HUES6 (cell line): ENCODE data around the gene SDCCAG8.
A peak's percentile ranks its signal among the peaks of the same experiment; 100 is the strongest.

Source experiments
- H3K27ac ChIP-seq: 2 replicates; pipeline ENCODE4 v1.7.0; 2013; ENCODE audit warnings: low read depth, mild to moderate bottlenecking, low read length, inconsistent platforms
- H3K27me3 ChIP-seq: 2 replicates; pipeline ENCODE4 v1.6.1; 2013; ENCODE audit warnings: low read length; ENCODE audit not compliant: control insufficient read depth, insufficient read depth
- H3K36me3 ChIP-seq: 2 replicates; pipeline ENCODE4 v1.6.1; 2013; ENCODE audit warnings: low read length; ENCODE audit not compliant: control insufficient read depth, insufficient read depth
- H3K4me1 ChIP-seq: 2 replicates; pipeline ENCODE4 v1.6.1; 2013; ENCODE audit warnings: low read length; ENCODE audit not compliant: control insufficient read depth, insufficient read depth
- H3K4me3 ChIP-seq: 2 replicates; pipeline ENCODE4 v1.5.1; 2013; ENCODE audit warnings: low read depth, low read length
- H3K9ac ChIP-seq: one replicate; pipeline ENCODE4 v1.6.1; 2013; ENCODE audit warnings: mild to moderate bottlenecking, low read length
- H3K9me3 ChIP-seq: 2 replicates; pipeline ENCODE4 v1.6.1; 2013; ENCODE audit warnings: low read depth, low read length; ENCODE audit not compliant: control insufficient read depth, insufficient read depth

The SDCCAG8 gene

DNA sequence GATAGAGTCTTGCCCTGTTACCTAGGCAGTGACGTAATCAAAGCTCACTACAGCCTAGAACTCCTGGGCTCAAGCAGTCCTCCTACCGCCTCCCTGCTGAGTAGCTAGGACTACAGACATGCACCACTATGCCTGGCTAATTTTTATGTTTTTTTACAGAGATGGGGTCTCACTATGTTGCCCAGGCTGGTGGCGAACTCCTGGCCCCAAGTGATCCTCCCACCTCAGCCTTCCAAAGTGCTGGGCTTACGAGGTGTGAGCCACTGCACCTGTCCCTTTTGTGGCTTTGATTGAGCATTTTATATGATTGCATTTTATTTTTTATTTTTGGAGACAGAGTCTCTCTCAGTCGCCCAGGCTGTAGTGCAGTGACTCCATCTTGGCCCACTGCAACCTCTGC lies 25.8 kb downstream of the SDCCAG8 start:
- no peak overlapping the region for H3K9ac ChIP-seq
- no peaks in the 10 kb centered on the region for H3K36me3 ChIP-seq
- H3K27ac ChIP-seq = no peak overlapping the region
- no peaks in the 10 kb centered on the region for H3K9me3 ChIP-seq
- H3K27me3 ChIP-seq = no peaks in the 10 kb centered on the region
- peaks cover 6% of the 10 kb centered on the region; the same call in 1 of the 2 replicates for H3K4me1 ChIP-seq
- H3K4me3 ChIP-seq = no peak overlapping the region

DNA sequence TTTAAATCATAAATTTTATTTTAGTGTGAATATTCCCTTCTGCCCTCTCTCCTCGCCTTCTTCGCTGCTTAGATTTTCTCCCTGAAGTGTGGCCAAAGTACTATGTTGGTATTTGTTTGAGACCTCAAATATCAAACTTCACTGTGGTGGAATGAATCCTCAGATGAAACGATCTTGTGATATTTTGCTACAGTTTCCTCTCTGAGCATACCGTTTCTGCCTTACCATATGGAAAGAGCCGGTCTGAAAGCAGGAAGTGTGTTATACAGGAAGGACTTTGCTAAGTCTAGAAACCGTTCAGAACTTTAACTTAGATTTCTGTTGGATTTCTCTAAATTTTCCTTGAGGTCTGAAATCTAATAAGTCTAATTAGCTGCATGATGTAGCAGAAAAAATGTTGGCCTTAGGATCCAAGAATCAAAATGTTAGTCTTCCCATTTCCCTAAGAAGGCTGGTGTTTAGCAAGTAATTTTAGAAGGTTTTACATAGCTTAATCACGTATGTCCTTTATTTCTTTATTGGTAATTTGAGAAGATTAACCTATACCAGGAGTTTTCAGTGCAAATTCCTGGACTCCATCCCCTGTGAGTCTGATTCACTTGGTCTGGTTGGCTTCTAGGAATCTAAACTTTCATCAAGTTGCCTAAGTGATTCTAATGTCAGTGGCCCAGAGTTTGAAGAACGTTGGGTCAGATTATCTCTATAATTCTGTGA lies 30.7 kb downstream of the SDCCAG8 start:
- Histone ChIP-seq H3K27ac (0 out of 2 replicates have a peak overlapping the region, but pooled peaks have one; percentile 18), H3K4me1 (peaks cover 6% of the 10 kb centered on the region; the same call in 1 of the 2 replicates), H3K36me3 (no peaks in the 10 kb centered on the region), H3K4me3 (no peak overlapping the region), H3K9me3 (no peaks in the 10 kb centered on the region), H3K27me3 (no peaks in the 10 kb centered on the region), H3K9ac (no peak overlapping the region)

DNA sequence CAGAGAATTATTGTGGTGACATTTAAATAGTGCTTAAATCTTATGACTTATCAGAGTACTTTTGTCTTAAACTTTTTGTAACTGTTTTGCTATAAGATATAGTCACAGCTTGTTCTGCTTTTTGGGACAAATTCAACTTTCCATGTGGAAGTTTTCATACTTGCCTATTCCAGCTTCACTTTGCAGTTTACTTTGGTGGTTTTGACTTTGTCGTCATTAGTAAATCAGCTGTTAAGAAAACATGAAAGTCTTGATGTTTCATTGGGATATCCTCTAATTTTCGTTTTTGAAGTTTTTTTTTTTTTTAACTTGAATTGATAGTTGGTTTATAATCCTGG lies 31.3 kb downstream of the SDCCAG8 start:
- Histone ChIP-seq H3K4me1 (peaks cover 6% of the 10 kb centered on the region), H3K9me3 (no peaks in the 10 kb centered on the region), H3K9ac (no peak overlapping the region), H3K36me3 (no peaks in the 10 kb centered on the region), H3K27me3 (no peaks in the 10 kb centered on the region), H3K4me3 (no peak overlapping the region), H3K27ac (0 out of 2 replicates have a peak overlapping the region, but pooled peaks have one; percentile 18)

DNA sequence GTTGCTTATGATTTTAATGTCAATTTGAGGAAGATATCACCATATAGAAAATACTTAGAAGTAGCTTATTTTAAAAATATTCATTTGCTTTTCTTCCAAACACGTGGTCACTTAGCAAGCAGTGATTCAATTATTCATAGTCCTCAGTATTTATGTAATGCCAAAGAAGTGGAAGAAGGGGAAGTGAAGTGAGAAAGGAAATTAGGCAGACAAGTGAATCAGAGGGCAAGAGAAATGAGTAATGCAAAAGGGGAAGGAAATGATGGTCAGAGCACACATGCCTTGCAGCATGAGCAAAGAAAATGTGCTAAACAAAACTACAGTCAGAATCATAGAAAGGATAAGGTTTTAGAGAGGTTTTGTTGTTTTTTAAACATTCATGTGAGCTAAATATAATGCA lies 31.8 kb downstream of the SDCCAG8 start:
- H3K27ac ChIP-seq = no peak overlapping the region
- no peaks in the 10 kb centered on the region for H3K27me3 ChIP-seq
- no peaks in the 10 kb centered on the region for H3K36me3 ChIP-seq
- no peaks in the 10 kb centered on the region for H3K9me3 ChIP-seq
- peaks cover 6% of the 10 kb centered on the region for H3K4me1 ChIP-seq
- no peak overlapping the region for H3K9ac ChIP-seq
- no peak overlapping the region for H3K4me3 ChIP-seq

DNA sequence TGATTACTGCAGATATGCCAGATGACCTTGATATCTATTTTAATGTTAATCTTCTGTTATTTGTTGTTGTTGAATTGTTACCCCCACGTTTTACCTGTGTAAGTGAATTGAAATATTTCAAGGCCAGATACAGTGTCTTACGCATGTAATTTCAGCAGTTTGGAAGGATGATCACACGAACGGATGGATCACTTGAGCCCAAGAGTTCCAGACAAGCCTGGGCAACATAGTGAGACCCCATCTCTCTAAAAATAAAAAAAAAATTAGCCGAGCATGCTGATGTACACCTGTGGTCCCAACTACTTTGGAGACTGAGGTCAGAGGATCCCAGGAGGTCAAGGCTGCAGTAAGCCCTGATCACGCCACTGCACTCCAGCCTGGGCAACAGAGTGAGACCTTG lies 32.2 kb downstream of the SDCCAG8 start:
- Histone ChIP-seq H3K27me3 (no peaks in the 10 kb centered on the region), H3K27ac (no peak overlapping the region), H3K36me3 (no peaks in the 10 kb centered on the region), H3K9me3 (no peaks in the 10 kb centered on the region), H3K4me1 (peaks cover 6% of the 10 kb centered on the region), H3K9ac (no peak overlapping the region), H3K4me3 (no peak overlapping the region)

DNA sequence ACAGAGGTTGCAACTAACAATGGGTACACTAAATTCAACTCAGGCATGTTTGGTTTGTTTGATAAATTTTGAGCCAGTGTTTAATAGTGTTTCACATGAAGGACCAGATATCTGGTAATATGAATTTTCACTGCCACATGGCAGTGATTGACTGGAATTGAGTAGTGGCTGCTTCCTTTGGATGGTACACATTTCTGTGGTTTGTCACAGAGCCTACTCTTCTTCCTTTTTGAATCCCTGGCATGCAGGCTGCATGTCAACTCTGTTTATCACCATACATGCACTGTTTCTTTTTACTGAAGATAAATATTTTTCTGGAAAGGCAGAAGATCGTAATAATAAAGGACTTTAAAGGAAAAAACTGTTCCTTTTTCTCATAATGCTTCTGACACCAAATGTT lies 35.5 kb downstream of the SDCCAG8 start:
- Histone ChIP-seq H3K36me3 (no peaks in the 10 kb centered on the region), H3K27ac (no peak overlapping the region), H3K4me3 (no peak overlapping the region)

DNA sequence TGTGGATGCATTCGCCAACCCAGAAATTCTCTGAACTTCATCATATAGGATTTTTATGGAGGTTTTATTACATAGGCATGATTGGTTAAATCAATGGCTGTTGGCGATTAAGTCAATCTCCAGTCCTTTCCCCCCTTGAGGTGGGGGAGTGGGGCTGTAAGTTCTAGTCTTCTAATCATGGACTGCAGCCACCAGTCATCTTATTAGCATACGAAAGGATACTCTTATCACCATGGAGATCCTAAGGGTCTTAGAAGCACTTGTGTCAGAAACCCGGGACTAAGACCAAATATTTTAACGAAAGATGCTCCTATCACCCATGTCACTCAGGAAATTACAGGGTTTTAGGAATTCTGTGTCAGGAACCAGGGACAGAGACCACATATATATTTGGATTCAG lies 36.3 kb downstream of the SDCCAG8 start:
- H3K27ac ChIP-seq = no peak overlapping the region
- no peaks in the 10 kb centered on the region; the same call in 1 of the 2 replicates for H3K4me1 ChIP-seq
- no peaks in the 10 kb centered on the region for H3K27me3 ChIP-seq
- no peak overlapping the region for H3K4me3 ChIP-seq
- H3K36me3 ChIP-seq = no peaks in the 10 kb centered on the region
- no peaks in the 10 kb centered on the region for H3K9me3 ChIP-seq
- no peak overlapping the region for H3K9ac ChIP-seq

More for the DNA sequence above, 35.5 kb downstream of the SDCCAG8 start:
- Histone ChIP-seq H3K27me3 (no peaks in the 10 kb centered on the region), H3K4me1 (no peaks in the 10 kb centered on the region; the same call in 1 of the 2 replicates), H3K9ac (no peak overlapping the region), H3K9me3 (no peaks in the 10 kb centered on the region)

DNA sequence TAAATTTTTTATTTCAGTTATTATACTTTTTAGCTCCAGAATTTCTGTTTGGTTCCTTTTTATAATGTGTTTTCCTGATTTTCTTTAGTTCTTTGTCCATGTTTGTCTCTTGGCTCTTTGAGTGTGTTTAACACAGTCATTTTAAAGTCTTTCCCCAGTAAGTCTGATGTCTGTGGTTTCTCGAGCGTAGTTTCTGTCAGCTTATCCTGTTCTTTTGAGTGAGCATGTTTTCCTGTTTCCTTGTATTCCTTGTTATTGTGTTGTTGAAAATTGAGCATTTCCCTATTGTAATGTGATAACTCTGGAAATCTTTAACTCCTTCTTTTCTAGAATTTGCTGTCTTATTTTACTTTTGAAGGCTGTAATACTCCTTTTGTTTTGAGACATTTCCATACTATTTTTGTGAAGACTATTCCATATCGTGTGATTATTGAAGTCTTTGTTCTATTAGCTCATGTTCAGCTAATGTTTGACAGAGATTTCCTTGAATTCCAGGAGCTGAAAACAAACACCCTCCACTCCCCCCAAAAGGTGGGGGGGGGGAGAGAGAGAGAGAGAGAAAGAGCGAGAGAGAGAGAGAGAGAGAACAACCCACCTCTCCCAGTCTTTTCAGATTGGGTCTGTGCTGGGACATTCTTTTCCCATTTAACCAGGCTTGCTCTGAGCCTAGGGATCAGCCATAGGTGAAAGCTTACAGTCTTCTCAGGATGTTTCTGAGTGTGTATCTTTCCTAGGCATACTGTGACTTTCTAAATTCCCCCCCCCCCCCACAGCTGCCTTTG lies 38.3 kb downstream of the SDCCAG8 start:
- Histone ChIP-seq H3K9ac (no peak overlapping the region), H3K9me3 (no peaks in the 10 kb centered on the region), H3K27ac (no peak overlapping the region), H3K4me1 (no peaks in the 10 kb centered on the region; the same call in 1 of the 2 replicates), H3K36me3 (no peaks in the 10 kb centered on the region), H3K27me3 (no peaks in the 10 kb centered on the region), H3K4me3 (no peak overlapping the region)

DNA sequence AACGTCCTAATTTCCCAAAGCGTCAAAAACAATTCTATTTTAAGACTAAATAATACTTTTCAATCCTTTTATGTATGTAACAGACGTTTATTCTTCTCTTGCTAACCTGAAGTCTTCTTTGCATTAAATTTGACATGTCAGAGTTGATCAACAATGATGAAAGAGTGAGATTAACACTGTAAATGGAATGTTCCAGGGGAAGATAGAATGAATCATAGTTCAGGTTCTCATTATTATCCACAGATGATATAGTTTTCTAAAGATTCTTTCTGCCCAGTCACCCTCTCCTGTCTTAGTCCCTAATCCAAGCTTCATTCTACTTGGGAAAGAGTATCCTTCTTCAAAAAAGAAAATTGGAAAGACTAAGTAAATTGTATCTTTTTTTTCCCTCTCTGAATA lies 38.9 kb downstream of the SDCCAG8 start:
- Histone ChIP-seq H3K9me3 (no peaks in the 10 kb centered on the region), H3K27ac (no peak overlapping the region), H3K9ac (no peak overlapping the region), H3K4me1 (no peaks in the 10 kb centered on the region; the same call in 1 of the 2 replicates), H3K4me3 (no peak overlapping the region), H3K36me3 (no peaks in the 10 kb centered on the region), H3K27me3 (no peaks in the 10 kb centered on the region)

DNA sequence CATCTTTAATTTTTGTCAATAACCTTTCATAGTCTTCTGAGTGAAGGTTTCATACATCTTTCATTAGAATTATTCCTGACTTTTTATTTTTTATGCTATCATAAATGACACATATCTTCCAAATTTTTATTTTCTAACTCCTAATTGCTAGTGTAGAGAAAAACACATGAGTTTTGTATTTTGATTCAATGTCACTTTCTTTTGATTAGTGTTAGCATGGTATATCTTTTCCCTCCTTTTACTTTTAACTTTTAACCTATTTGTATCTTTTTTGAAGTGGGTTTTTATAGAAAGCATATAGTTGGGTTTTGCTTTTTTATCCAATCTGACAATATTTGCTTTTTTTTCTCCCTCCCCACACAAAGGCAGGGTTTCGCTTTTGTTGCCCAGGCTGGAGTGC lies 43.2 kb downstream of the SDCCAG8 start:
- no peaks in the 10 kb centered on the region for H3K36me3 ChIP-seq
- no peak overlapping the region for H3K9ac ChIP-seq
- H3K4me3 ChIP-seq = no peak overlapping the region
- no peaks in the 10 kb centered on the region; the same call in 1 of the 2 replicates for H3K4me1 ChIP-seq
- H3K27ac ChIP-seq = no peak overlapping the region
- H3K27me3 ChIP-seq = no peaks in the 10 kb centered on the region
- H3K9me3 ChIP-seq = no peaks in the 10 kb centered on the region

DNA sequence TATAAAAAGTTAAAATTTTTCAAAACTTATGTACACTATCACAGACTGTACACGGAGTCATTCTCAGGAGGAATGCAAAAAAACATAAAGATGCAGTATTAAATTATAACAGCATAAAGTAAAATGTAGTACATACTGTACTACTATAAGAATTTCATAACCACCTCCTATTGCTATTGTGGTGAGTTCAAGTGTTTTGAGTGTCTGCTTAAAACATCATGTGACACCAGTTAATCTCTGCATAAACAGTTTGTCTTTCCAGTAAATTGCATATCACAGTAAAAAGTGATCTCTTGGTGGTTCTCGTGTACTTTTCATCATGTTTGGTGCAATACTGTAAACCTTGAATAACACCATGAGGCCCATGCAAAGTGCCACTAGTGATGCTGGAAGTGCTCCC lies 45.2 kb downstream of the SDCCAG8 start:
- Histone ChIP-seq H3K4me1 (no peaks in the 10 kb centered on the region), H3K4me3 (no peak overlapping the region), H3K9ac (no peak overlapping the region), H3K27ac (no peak overlapping the region), H3K36me3 (no peaks in the 10 kb centered on the region), H3K27me3 (no peaks in the 10 kb centered on the region), H3K9me3 (no peaks in the 10 kb centered on the region)
